A549 treated with AZD9567 at 1 μM for 4 hours (cell line): ENCODE measurements around the gene CEND1. TPM values are rescaled to one million over a fixed set of nuclear protein-coding genes. Genes with fewer than 3 reads are reported as not detected.

ENCODE experiments used
- total RNA-seq: library from RNA; stranded (reverse); fragments of 200-300 nt; extraction: Qiagen RNA extraction; gene quantifications from 5 replicates; pipeline ENCODE4 v1.2.3, GENCODE V29; 2022; ENCODE audit not compliant: insufficient read depth

The CEND1 gene
- total RNA-seq, result 2.0 to 6.3 TPM (median 2.2 TPM) in 5 replicates

GRCh38 chr11:789943-790342 lies at the start of gene CEND1:
CEND1 (minus strand) TSS chr11:790090; CDS start chr11:788576, 1,514 bp downstream.

GRCh38 chr11:832529-833113 lies 42.7 kb upstream of the CEND1 start, which contains the start of gene CD151:
CD151 (plus strand) TSS chr11:832952; CDS start chr11:836070, 3,118 bp downstream.

GRCh38 chr11:827897-828192 lies 38.0 kb upstream of the CEND1 start, which contains the start of gene CRACR2B:
CRACR2B (plus strand) TSS chr11:827919; CDS start chr11:828608, 689 bp downstream.

GRCh38 chr11:818396-819128 lies 28.7 kb upstream of the CEND1 start, which contains the start of gene PNPLA2:
PNPLA2 (plus strand) TSS chr11:818914; CDS start chr11:819719, 805 bp downstream.

GRCh38 chr11:809287-810039 lies 19.6 kb upstream of the CEND1 start, which contains the start of gene RPLP2:
RPLP2 (plus strand) TSS chr11:809967; CDS start chr11:810235, 268 bp downstream.

GRCh38 chr11:798093-798713 lies 8.3 kb upstream of the CEND1 start, which contains the start of gene SLC25A22:
SLC25A22 (minus strand) TSS chr11:798281; CDS start chr11:795006, 3,275 bp downstream.

GRCh38 chr11:777288-778255 lies 12.3 kb downstream of the CEND1 start, which contains the start of gene GATD1:
GATD1 (minus strand) TSS chr11:777487; CDS start chr11:777462, 25 bp downstream.

GRCh38 chr11:747158-748006 lies 42.5 kb downstream of the CEND1 start, which contains the start of gene TALDO1:
TALDO1 (plus strand) TSS chr11:747464; CDS start chr11:747482, 18 bp downstream.

Other genes starting within 250 kb of the CEND1 start
- gene LMNTD2, start 229.4 kb downstream of the CEND1 start, total RNA-seq, result 2.3 to 2.8 TPM (median 2.5 TPM) in 4 of 5 replicates, not detected in the other
- 36.4 to 53.5 TPM (median 50.1 TPM) in 5 replicates for gene RASSF7, start 229.1 kb downstream of the CEND1 start, total RNA-seq
- 26.7 to 41.0 TPM (median 39.1 TPM) in 5 replicates for gene PHRF1, start 213.6 kb downstream of the CEND1 start, total RNA-seq
- gene IRF7, start 174.1 kb downstream of the CEND1 start, total RNA-seq, result 7.7 to 13.2 TPM (median 10.5 TPM) in 5 replicates
- gene CDHR5, start 165.1 kb downstream of the CEND1 start, total RNA-seq, result 0.02 to 0.09 TPM (median 0.05 TPM) in 4 of 5 replicates, not detected in the other
- not detected in 5 replicates for gene SCT, start 162.9 kb downstream of the CEND1 start, total RNA-seq
- gene DRD4, start 152.8 kb downstream of the CEND1 start, total RNA-seq, result 0.33 to 0.56 TPM (median 0.52 TPM) in 4 of 5 replicates, not detected in the other
- gene DEAF1, start 94.9 kb downstream of the CEND1 start, total RNA-seq, result 27.7 to 36.3 TPM (median 31.2 TPM) in 5 replicates
- gene TMEM80, start 94.3 kb downstream of the CEND1 start, total RNA-seq, result 8.6 to 11.0 TPM (median 10.4 TPM) in 5 replicates
- 64.8 to 132 TPM (median 122 TPM) in 5 replicates for gene EPS8L2, start 83.9 kb downstream of the CEND1 start, total RNA-seq
- 386 to 459 TPM (median 396 TPM) in 5 replicates for gene TALDO1, start 42.6 kb downstream of the CEND1 start, total RNA-seq
- gene GATD1, start 12.6 kb downstream of the CEND1 start, total RNA-seq, result 33.6 to 50.1 TPM (median 49.2 TPM) in 5 replicates
- 34.5 to 47.7 TPM (median 37.4 TPM) in 5 replicates for gene SLC25A22, start 8.2 kb upstream of the CEND1 start, total RNA-seq
- gene PIDD1, start 15.1 kb upstream of the CEND1 start, total RNA-seq, result 8.7 to 16.2 TPM (median 15.7 TPM) in 5 replicates
- gene RPLP2, start 19.9 kb upstream of the CEND1 start, total RNA-seq, result 1,691 to 2,650 TPM (median 2,403 TPM) in 5 replicates
- gene PNPLA2, start 28.8 kb upstream of the CEND1 start, total RNA-seq, result 47.4 to 71.6 TPM (median 65.8 TPM) in 5 replicates
- gene CRACR2B, start 37.8 kb upstream of the CEND1 start, total RNA-seq, result 2.6 to 6.3 TPM (median 5.7 TPM) in 5 replicates
- gene CD151, start 42.9 kb upstream of the CEND1 start, total RNA-seq, result 775 to 859 TPM (median 829 TPM) in 5 replicates
- 634 to 722 TPM (median 687 TPM) in 5 replicates for gene POLR2L, start 52.4 kb upstream of the CEND1 start, total RNA-seq
- gene TSPAN4, start 52.8 kb upstream of the CEND1 start, total RNA-seq, result 123 to 190 TPM (median 181 TPM) in 5 replicates
- gene CHID1, start 120.7 kb upstream of the CEND1 start, total RNA-seq, result 74.8 to 78.2 TPM (median 75.3 TPM) in 5 replicates
- gene AP2A2, start 135.8 kb upstream of the CEND1 start, total RNA-seq, result 31.8 to 39.9 TPM (median 36.6 TPM) in 5 replicates
- 0.01 to 0.06 TPM (median 0.02 TPM) in 3 of 5 replicates, not detected in the others for gene MUC6, start 246.6 kb upstream of the CEND1 start, total RNA-seq